Muscle of back (tissue), 11 donors: ENCODE data around the gene KCND3. TPM values are rescaled to one million over a fixed set of nuclear protein-coding genes. Genes with fewer than 3 reads are reported as not detected.

ENCODE experiments used
- DNase-seq, 3 donors: peaks; one replicate each; pipeline versions ENCODE4 v3.0.0 to v3.0.0-alpha.2; 2013
- polyA plus RNA-seq, 10 donors: library from polyadenylated mRNA; unstranded; fragments of 120-200 nt; gene quantifications; one replicate each; pipeline ENCODE4 v1.2.1, GENCODE V29; 2013; ENCODE audit not compliant: insufficient read length in 10 of 10

Gene KCND3
- polyA plus RNA-seq, 10 donors = 1.0 to 2.3 (median 1.4) TPM

DNA sequence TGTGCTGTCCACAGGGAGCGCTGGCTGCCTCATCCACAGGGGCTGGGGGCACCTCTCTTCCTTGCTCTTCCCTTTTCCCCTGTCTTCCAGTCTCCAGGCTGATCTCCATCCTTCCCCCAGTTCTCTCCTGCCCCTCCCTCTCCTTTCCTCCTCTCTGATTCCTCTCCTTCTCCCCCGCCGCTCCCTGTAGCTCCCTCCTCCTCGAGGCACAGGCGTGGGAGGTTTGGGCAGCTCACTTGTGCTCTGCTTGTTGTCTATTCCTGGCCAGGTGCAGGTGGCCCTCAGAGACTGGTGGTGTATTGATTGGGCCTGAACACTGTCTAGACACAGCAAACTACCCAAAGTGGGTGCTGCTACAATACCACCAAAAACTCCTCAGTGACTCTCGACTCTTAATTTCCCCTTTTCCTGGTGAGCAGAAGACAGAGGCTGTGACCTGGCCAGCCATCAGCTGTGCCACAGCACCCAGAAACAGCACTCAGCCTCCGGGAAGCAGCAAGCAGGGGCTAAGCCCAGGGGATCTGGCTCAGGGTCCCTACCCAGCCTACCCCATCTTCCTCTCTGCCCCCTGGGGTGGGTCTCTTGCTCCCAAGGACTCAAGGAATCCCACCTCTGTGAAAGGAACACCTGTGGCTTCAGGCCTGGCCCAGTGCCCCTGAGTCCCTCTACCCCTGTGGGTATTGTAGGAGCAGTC, 140.5 kb downstream of the KCND3 start:
- no peak for DNase-seq

DNA sequence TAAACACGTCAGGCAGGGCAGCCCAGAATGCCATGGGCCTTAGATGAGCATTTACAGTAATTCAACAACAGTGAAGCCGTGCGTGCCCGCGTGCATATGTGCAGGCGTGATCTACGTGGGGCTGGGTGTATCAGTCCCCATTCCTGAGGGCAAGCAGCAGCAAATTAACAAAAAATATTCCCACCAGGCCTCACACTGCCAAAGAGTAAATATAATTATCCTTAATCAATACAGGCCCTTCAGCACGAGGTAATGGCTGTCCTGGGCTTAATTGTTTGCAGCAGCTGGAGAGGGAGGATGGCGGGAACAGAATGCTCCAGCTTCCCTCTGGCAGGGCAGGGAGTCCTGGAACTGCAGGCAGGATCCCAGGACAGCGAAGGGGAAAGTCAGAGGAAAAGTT, 142.0 kb downstream of the KCND3 start:
- no peak for DNase-seq

DNA sequence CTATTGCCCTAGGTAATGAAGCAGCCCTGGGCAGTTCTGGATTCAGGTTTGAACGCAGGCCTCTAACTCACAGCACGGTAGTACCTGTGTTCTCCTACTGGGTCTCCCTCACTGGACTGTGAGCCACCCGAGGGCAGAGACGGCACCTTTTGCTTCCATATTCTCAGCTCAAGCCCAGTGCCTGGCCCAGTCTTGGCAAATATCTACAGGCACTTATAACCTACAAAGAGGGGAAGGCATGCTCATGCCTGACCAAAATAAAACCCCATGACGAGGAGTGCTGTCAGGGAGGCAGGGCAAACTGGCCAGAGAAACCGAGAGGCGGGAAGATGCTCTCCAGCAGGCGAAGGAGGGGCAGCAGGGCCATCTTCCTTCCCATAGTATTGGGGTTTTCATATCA, 142.6 kb downstream of the KCND3 start:
- DNase-seq = no peak

DNA sequence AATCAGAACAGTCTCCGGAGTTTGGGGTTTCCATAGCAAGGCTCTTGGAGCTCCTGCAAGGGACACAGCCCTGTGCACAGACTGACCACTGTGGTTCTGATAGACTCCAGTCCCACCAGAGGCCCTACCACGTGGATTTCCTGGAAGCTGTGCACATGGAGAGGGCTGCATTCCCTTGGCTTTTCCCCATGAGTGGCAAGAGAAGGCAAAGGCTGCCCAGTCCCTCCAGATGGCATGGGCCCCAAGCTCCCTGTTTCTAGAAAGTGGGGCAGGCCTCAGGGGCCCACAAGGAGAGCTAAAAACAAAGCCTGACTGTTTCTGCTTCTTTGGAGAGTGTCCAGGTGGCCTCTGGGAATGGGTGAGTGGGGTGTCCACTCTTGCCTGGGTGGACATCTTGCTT, 146.3 kb downstream of the KCND3 start:
- no peak for DNase-seq

DNA sequence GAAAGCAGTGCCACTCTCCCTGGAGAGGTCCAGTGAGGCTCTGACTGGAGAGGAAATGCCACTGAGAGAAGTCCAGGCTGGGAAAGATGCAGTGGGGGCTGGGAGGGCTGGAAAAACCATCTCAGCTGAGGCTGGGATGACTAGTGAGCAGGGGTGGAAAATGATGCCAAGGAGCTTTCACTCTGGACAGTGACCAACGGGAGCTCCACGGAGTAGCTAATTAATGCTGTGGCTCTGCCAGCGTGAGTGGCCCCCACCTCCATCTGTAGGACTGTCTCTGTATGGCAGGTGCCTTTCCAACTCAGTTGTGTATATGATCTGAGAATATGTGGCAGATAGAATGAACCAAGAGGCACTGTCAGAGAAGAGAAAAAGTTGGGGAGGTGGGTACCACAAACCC, 147.1 kb downstream of the KCND3 start:
- no peak for DNase-seq

DNA sequence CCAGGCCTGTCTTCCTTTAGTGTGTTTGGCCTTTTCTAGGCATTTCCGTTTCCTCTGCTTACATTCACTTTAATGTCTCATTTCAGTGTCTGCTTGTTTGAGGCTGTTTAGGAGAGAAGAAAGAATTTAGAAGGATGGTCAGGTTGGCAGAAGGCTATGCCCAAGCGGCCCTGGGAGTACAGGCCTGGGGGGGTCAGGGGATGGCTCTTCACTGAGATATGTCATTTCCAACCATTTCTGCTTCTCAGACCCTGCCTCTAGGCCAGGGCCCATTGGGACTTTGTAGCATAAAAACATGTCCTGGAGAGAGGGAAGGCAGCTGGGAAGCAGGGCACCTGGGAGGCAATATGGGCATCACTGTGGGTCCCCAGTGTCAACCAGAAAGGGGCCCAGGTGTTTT, 147.7 kb downstream of the KCND3 start:
- no peak for DNase-seq

DNA sequence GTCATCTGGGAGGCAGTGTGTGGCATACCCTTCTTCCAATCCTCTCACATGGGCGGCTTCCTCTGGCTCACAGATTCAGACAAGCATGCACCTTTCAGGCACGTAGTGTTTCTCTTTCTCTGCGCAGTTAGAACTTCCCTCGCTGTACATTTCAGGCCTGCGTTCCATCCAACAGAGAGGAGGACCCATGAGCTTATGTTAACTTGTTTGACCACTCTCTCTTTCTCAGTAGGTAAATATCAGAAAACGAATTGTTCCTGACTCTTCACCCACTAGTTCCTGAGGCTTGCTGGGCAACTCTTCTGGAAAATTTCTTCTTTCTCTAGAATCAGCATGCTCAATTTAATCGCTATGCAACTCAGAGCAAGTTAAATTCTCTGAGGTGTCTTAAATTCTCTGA, 148.3 kb downstream of the KCND3 start:
- no peak for DNase-seq

DNA sequence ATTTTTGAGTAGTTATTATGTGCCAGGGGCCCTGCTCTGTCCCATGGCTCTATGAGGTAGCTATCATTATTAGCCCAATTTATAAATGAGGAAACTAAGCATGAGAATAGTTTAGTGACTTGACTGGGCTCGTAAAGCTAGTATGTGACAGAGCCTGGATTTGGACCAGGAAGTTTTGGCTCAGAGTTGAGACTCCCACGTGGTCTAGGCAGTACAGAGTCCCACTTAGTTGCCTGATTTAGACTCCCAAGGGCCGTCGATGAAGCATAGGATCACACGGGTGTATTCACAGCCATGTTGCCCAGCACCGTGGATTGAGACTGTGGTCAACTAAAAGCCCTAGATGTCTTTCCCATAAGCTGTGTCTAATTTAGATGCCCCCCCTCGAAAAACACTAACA, 152.1 kb downstream of the KCND3 start:
- DNase-seq = no peak

DNA sequence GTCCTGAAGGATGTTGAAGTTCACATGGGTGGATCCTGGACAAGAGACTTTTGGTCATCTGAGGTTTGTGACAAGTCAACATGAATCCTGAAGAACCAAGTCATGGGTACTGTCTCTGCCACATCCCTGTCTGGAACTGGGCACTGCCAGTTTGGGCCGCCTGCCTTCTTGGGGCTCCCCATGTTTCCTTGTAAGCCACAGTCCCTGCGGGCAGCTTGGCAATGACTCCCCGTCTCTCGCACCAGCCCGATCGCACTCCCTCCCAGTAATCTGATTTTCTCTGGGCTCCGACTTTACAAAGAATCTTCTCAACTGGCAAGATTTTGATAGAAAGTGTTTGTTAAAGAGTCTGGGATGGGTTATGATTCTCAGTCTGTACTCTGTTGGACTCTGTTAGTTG, 153.4 kb downstream of the KCND3 start:
- DNase-seq = no peak

DNA sequence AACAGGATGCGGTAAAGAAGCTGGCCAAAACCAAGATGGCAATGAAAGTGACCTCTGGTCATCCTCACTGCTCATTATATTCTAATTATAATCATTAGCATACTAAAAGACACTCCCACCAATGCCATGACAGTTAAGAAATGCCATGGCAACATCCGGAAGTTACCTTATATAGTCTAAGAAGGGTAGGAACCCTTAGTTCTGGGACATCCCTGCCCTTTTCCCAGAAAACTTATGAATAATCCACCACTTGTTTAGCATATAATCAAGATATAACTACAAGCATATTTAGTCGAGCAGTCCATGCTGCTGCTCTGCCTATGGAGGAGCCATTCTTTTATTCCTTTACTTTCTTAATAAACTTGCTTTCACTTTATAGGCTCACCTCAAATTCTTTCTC, 154.0 kb downstream of the KCND3 start:
- DNase-seq = no peak

DNA sequence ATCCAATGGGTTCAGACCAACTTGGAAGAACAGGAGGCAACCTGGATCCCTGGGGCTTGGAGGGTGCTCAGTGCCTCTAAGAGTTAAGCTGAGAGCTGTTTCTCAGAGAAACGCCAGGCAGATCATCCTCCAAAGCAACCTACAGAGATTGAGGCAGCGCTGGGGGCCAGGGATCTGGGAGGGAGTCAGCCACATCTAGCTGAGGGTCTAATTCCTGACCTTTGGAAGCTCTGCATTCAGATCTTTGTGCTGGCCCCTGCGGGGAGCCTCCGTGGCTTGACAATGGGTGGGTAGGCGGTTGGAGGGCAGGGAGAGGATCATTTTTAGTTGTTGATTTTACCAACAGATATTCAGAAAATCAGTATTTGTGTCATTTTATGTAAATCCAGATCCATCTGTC, 154.5 kb downstream of the KCND3 start:
- no peak for DNase-seq

DNA sequence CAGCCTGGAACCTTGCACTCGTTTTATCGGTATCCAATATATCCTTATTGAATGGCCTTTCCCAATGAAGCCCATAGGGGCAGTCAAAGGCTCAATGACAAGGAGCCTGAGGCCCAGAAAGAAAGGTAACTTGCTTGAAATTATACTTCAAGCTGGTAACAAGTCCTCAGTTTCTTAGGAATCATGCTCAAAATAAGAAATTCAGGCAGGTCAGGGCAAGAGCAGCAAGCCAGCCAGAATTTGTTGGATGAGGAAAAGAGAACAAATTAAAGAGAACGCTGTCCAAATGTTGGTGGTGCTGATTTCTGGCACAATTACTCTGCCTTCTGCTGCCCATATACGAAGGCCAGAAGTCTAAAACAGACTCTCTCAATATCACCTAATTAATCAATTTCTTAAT, 156.1 kb downstream of the KCND3 start:
- peak; percentile 2 to 12 (median 6) for DNase-seq

DNA sequence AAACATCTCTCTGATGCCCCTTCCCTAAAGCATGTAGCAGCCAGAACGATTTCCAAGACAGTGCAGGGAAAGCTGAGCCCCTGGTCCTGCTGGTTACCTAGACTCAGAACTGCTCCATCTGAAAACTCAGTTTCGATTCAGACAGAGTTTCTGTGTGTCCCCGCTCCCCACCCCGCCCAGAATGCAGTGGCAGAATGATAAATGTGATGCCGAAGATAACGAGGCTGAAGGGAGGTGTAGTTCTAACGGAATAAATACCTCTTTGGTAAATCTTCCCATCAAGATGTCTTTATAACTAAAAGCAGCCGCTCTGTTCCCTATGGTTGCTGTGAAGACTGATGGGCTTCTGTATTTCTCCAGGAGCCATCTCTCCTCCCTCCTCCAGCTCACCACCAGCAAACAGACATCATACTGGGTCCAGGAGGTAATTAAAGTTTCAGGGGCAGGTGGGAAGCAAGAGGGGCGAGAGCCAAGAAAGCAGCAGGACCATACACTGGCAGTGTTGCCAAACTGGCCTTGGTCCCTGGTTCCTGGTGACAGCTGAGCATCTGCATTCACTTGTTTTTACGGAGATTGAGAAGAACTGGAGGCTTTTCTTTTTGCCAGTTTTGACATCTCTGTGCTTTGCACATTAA, 156.8 kb downstream of the KCND3 start:
- DNase-seq = no peak

DNA sequence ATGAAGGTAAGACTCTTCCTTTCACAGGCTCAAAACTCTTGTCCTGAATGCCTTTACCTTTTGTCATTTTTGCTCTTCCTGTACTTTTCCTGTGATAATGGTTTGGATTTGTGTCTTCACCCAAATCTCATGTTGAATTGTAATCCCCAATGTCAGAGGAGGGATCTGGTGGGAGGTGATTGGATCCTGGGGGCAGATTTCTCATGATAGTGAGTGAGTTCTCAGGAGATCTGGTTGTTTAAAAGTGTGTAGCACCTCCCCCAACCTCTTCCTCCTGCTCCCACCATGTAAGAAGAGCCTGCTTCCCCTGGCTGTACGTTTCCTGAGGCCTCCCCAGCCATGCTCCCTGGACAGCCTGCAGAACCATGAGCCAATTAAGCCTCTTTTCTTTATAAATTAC, 158.3 kb downstream of the KCND3 start:
- DNase-seq = no peak

DNA sequence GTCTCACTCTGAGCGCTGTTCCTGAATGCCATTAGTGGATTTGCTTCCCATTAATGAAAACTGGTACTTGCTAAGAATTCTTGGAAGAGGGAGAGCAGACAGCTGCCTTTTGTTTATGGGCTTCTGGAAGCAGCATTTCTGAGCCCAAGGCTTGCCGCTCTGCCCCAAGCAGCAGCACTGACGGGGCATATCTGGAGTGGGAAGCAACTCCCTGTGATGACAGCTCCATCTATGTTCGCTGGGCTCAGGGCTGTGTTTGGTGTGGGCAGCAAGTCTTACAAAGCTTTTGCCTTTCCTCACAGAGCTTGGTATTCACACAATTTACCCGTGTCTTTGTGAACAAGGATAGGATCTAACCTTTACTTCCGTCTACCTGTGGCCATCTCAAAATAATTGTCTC, 161.5 kb downstream of the KCND3 start:
- no peak for DNase-seq

DNA sequence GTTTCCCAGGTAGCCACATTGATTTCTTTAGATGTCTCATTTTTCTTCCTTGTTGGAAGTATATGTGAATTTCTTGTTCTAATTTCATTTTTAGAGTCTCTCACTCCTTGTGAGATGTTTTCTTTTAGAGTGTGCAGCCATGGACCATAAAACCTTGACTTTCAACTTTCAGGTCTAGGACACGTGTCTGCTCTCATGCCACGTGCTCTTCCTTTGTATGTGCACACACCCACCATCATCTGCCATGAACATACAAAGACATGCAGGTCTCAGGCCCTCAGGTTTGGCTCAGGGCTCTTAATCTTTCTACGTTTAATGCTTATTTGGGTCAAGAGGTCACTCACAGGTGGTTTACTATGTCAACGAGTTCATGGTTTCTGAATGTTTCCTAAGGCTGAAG, 163.2 kb downstream of the KCND3 start:
- no peak for DNase-seq

DNA sequence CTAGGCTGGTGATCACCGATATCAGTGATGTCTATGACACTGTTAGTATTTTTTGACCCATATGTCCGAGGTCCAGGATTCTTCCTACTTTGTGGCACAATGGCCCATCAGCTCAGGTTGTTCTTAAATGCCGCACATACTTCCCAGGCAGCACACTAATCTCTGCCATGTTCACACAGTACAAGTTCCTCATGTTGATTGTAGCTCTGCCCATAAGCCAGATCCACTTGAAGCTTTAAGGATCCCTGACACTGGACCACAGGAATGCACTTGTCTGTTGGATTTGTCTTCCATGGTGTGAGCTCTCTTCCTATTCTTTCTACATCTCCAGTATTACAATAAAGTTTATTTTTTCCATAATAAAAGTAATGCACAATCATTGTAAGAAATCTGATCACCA, 164.3 kb downstream of the KCND3 start:
- no peak for DNase-seq

DNA sequence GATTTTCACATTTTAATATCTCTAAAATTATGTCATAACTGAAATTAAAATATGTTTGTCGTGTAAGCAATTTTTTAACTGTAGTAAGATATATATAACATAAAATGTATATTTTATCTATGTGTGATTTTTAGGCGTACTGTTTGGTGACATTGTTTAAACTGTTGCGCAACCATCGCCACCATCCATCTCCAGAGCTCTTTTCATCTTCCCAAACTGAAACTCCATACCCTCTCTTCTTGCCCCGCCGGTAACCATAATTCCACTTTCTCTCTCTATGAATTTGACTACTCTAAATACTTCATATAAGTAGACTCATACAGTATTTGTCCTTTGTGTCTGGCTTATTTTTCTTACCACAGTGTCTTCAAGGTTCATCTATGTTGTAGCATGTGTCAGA, 167.3 kb downstream of the KCND3 start:
- no peak for DNase-seq

DNA sequence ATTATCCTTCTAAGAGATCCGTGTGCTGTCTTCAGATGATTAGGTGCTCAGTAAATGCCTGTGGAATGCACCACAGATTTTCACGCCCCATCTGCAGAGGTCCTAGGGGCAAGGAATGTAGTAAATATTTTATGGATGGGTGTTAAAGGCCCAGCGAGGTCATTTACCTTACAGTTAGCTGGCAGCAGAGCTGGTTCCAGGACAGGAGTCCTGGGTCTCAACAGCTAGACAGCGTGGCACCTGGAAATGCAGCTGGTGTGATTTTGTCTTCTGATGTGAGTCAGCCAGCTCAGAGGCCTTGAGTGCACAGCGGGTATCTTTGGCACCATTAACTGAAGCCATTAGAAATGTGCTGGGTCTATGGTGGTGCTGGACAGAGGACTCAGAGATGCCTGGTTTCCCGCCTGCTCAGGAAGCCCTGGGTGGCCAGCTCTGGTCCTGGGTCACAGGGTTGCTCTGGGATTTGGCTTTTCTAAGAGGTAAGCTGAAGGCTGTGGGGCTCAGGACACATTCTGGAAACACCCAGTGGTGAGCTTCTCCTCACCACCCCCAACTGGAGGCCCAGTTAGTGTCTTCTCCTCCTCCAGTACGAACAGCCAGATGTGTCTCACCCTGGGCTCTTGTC, 168.2 kb downstream of the KCND3 start:
- no peak for DNase-seq

DNA sequence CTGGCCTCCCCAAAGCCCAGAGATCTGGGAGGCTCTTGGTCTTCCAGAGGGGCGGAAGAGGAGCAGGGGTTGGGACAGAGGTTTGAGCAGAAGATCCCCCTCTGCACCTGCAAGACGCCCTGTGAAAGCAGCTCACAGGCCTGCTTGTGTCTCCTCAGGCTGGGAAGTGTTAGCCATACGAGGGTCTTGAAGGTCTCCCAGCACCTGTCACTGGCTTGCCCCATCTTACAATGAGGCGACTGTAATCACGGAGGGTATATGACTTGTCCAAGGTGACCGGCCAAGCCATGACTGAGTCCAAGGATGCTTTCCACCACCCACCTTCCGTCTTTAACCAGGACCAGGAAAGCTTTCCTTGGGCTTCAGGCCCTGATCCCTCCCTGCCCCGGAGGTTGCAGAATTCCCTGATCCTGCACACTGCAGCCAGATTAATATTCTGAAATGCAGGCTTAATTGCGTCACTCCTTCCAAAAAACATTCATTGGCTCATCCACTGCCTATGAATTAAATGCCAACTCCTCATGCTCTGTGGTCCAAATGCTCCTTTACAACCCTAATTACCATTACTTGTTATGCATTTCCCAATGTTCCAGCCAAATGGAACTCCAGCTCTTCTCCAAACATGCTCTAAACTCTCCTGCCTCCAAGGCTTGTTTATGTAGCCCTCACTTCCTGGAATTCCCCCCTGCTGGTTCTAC, 169.8 kb downstream of the KCND3 start:
- DNase-seq = no peak

DNA sequence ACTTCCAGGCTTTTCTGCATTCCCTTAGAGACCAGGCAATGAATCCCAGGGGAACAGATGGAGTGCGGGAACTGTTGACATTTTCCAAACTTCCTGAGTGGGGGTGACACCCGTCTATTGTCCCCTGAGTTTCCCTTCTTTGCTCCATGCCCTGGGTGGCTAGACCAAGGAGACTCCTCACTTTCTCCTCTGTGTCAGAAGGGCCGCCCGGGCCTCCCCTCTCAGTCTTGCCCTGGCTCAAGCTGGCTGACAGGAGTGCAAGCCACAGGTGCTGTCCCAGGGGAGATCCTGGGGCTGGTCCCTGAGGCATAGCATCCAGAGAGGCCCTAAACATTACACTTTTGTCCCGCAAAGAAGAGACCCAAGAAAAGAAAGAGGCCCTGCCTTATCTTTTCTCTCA, 170.9 kb downstream of the KCND3 start:
- no peak for DNase-seq

DNA sequence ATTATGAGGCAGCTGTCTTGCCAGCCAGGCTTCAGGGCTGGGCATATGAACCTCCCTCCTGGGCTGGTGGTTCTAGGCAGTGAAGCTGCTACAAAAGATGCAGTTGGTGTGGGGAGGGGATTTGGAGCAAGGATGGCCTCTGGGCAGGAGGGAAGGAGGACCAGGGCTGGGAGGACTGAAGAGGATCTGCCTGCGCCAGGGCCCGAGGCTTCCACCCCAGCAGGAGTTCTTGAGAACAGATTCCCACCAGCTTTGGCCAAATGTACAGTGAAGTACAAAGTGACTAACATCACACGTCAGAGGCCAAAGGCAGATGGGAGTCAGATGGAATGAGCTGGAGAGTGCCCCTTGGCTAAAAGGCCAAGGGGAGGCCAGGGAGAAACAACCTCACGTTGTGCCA, 171.4 kb downstream of the KCND3 start:
- DNase-seq = no peak

DNA sequence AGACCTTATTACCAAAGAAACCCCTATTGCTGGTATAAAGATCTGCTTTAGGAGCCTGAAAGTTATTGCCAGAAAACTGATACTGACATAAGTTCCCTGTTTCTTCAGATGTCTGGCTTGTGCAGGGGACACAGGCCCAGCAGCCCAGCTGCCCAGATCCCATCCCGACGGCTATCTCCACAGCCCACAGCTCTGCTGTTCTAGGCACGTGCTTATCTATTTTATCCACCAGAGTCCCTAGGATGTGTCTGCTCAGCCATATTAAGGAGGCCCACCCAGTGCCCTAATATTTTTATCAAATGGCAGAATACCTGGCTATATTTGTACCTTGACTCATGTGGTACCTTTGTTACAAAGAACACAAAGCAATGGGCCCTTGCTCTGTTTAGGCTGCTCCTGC, 174.8 kb downstream of the KCND3 start:
- DNase-seq = no peak
